Mucosa of descending colon (tissue), 3 donors: ENCODE results near the gene KDM4D. TPM values are rescaled to one million over a fixed set of nuclear protein-coding genes. Genes with fewer than 3 reads are reported as not detected.

Source experiments
- ATAC-seq: fragments of 200-7000 bp; cut with Tn5 transposase; one replicate; pipeline ENCODE4 v1.9.1; 2020; ENCODE audit warnings: mild to moderate bottlenecking, moderate library complexity
- DNase-seq, 3 donors: peaks; one replicate each; pipeline ENCODE4 v3.0.0-alpha.2; 2020
- H3K36me3 ChIP-seq: fragments of 200-600 bp; one replicate; pipeline ENCODE4 v1.8.0; 2021; ENCODE audit warnings: low read depth, mild to moderate bottlenecking
- H3K4me1 ChIP-seq: fragments of 200-600 bp; one replicate; pipeline ENCODE4 v1.8.0; 2021; ENCODE audit warnings: low read depth, mild to moderate bottlenecking
- H3K4me3 ChIP-seq: fragments of 200-600 bp; one replicate; pipeline ENCODE4 v1.8.0; 2021; ENCODE audit warnings: mild to moderate bottlenecking
- H3K9me3 ChIP-seq: fragments of 200-600 bp; one replicate; pipeline ENCODE4 v1.8.0; 2021; ENCODE audit warnings: mild to moderate bottlenecking
- CTCF ChIP-seq: fragments of 200-600 bp; IDR thresholded peaks from one replicate; pipeline ENCODE4 v1.8.0; 2022; ENCODE audit warnings: antibody characterized with exemption, mild to moderate bottlenecking
- intact Hi-C, 2 donors: fragments of 100-400 bp; cut with DNase I in 1 of 2; cut with micrococcal nuclease in 1 of 2; formaldehyde crosslinking; loops; one replicate each; pipeline versions ENCODE4 v1.11.0 to v1.11.1; 2022; cut with DNase I, micrococcal nuclease
- total RNA-seq, 3 donors: library from RNA; stranded (reverse); fragmentation: NEBNext Ultra II Directional in 2 of 3; extraction: Animal tissue kit (Norgen Biotek cat#: 25700) in 2 of 3; gene quantifications; one replicate each; pipeline versions ENCODE4 v1.2.1 to v1.2.4, GENCODE V29; 2021 to 2023
- donor health status: DM: no; HTN: no; CAD: no; lungs with moderate emphysema.
- donor health status: DM: no; HTN: no; CAD: no.
- donor health status: DM: no; HTN: yes; CAD: no.

Gene KDM4D
- total RNA-seq, 3 donors from 2014 or later, result 0.17 to 0.46 (median 0.32) TPM

GRCh38 chr11:94972700-94973098, 810 bp upstream of the KDM4D start:
- no peak for ATAC-seq

GRCh38 chr11:94974178-94974577, 669 bp downstream of the KDM4D start:
- no peak for ATAC-seq
- DNase-seq, result no peak
- no peak for TF ChIP-seq CTCF
- Histone ChIP-seq H3K36me3 (peaks cover 8% of the 10 kb centered on the region), H3K9me3 (no peaks in the 10 kb centered on the region), H3K4me1 (peaks cover 11% of the 10 kb centered on the region), H3K4me3 (no peak overlapping the region)
- intact Hi-C loops, result no loop called here

More at GRCh38 chr11:94972700-94973098, 810 bp upstream of the KDM4D start:
- intact Hi-C loops, result no loop called here
- Histone ChIP-seq H3K4me1 (peaks cover 11% of the 10 kb centered on the region), H3K36me3 (peaks cover 11% of the 10 kb centered on the region), H3K4me3 (peak overlapping the region; percentile 91), H3K9me3 (no peaks in the 10 kb centered on the region)
- no peak for TF ChIP-seq CTCF
- no peak for DNase-seq

DNA sequence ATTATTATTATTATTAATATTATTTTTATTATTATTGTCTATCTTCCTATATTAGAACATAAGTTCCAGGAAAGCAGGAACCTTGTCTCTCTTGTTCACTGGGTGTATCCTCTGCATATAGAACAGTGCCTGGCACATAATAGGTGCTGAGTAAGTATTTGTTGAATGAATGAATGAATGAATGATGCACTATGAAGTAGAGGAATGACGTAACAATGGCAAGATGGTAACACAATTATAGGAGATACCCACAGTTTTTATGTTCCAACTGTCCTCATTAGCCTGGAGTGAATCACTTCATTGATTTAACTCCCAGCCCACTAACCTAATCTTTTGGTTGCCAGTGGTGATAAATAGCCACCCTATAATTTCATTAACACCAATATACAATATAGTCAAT, 2.1 kb downstream of the KDM4D start:
- Histone ChIP-seq H3K9me3 (no peaks in the 10 kb centered on the region), H3K36me3 (peaks cover 8% of the 10 kb centered on the region), H3K4me3 (no peak overlapping the region), H3K4me1 (peaks cover 11% of the 10 kb centered on the region)
- no peak for DNase-seq
- TF ChIP-seq CTCF, result no peak
- no peak for ATAC-seq
- intact Hi-C loops, result no loop called here

DNA sequence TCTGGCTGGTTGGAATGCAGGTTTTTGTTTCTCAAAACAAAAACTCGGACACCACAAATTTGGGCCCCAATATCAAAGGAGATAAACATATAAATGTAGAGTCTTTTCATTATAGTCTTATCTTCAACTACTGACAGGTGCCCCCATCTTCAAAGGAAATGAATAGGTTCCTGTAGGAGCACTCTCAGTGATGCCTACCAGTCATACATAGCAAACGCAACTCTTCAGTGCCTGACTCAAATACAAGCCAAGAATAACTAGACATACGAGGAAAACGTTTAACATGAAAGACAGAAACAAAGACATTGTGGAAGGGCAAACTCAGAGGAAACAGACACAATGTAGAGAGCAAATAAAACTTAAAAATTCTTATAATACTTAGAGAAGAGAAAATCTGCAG, 13.9 kb downstream of the KDM4D start:
- Histone ChIP-seq H3K36me3 (no peaks in the 10 kb centered on the region), H3K4me1 (no peaks in the 10 kb centered on the region), H3K9me3 (no peaks in the 10 kb centered on the region), H3K4me3 (no peak overlapping the region)
- DNase-seq (no peak), ATAC-seq (no peak)
- intact Hi-C loops, result no loop called here
- TF ChIP-seq CTCF, result no peak

- Histone ChIP-seq H3K4me1 (no peaks in the 10 kb centered on the region), H3K4me3 (no peak overlapping the region), H3K9me3 (no peaks in the 10 kb centered on the region), H3K36me3 (no peaks in the 10 kb centered on the region)
- no peak for TF ChIP-seq CTCF
- intact Hi-C loops, result no loop called here
- DNase-seq, result no peak
- no peak for ATAC-seq
These were observed 15.2 kb downstream of the KDM4D start for GRCh38 chr11:94988748-94989147.

GRCh38 chr11:94993400-94993943, 20.0 kb downstream of the KDM4D start:
- intact Hi-C loops, result no loop called here
- no peak overlapping the region for H3K4me3 ChIP-seq

More at GRCh38 chr11:94993400-94993943, 20.0 kb downstream of the KDM4D start:
- TF ChIP-seq CTCF, result no peak
- no peak for DNase-seq
- Histone ChIP-seq H3K4me1 (no peaks in the 10 kb centered on the region), H3K9me3 (no peaks in the 10 kb centered on the region), H3K36me3 (no peaks in the 10 kb centered on the region)
- no peak for ATAC-seq
